Measurements from ENCODE around the gene NOS1. TPM values are rescaled to one million over a fixed set of nuclear protein-coding genes. Genes with fewer than 3 reads are reported as not detected.
"Not testable (repeated sequence)": the region's sequence is repeated elsewhere in the genome, so short reads cannot be mapped to it uniquely, and the experiment has no call there.

NOS1 gene
- total RNA-seq, 1 donor from 2014 or later = 0.21 TPM

DNA sequence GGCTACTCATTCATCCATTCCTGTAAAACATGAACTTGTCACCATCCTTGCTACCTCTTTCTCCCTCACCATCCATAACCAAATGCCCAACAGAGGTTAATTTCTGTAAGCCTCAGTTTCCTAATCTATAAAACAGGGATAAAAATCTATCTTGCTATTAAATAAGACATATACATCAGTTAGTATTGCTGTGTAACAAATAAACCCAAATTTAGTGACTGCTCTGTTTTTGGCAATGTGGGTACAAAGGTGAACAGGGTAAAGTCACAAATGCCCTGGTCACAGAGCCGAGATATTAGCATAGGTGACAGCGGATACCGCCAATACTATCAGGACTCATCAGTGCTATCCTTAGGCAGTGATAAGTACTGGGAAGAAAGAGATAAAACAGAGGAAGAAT lies 167.5 kb downstream of the NOS1 start:
- TF ChIP-seq, protein P1, sequence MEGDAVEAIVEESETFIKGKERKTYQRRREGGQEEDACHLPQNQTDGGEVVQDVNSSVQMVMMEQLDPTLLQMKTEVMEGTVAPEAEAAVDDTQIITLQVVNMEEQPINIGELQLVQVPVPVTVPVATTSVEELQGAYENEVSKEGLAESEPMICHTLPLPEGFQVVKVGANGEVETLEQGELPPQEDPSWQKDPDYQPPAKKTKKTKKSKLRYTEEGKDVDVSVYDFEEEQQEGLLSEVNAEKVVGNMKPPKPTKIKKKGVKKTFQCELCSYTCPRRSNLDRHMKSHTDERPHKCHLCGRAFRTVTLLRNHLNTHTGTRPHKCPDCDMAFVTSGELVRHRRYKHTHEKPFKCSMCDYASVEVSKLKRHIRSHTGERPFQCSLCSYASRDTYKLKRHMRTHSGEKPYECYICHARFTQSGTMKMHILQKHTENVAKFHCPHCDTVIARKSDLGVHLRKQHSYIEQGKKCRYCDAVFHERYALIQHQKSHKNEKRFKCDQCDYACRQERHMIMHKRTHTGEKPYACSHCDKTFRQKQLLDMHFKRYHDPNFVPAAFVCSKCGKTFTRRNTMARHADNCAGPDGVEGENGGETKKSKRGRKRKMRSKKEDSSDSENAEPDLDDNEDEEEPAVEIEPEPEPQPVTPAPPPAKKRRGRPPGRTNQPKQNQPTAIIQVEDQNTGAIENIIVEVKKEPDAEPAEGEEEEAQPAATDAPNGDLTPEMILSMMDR (IDR thresholded peaks at IDR 0.05) = no peak
- no peak for DNase-seq (ENCODE audit: low spot score in 2 of 2)
- H3K27me3 ChIP-seq = no peaks in the 10 kb centered on the region
- intact Hi-C loops (cut with DNase I) = no loop called here
- no peaks in the 10 kb centered on the region for H3K36me3 ChIP-seq
- H3K27ac ChIP-seq = no peak overlapping the region
- H3K4me1 ChIP-seq = no peaks in the 10 kb centered on the region
- H3K4me3 ChIP-seq = no peak overlapping the region
- H3K9me3 ChIP-seq = no peaks in the 10 kb centered on the region

DNA sequence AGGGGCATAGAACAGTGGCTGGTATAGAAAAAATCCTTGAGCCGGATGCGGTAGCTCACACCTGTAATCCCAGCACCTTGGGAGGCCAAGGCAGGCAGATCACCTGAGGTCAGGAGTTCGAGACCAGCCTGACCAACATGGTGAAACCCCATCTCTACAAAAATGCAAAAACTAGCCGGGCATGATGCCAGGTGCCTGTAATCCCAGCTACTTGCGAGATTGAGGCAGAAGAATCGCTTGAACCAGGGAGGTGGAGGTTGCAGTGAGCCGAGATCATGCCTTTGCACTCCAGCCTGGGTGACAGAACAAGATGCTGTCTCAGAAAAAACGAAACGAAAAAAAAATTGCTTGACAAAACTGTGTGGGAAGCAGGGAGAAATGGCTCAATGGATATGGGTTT lies 168.8 kb downstream of the NOS1 start:
- H3K27me3 ChIP-seq; H3K27ac ChIP-seq; DNase-seq (ENCODE audit: low spot score in 2 of 2); intact Hi-C loops (cut with DNase I); H3K9me3 ChIP-seq; H3K4me1 ChIP-seq; H3K36me3 ChIP-seq; H3K4me3 ChIP-seq: not testable (repeated sequence)

DNA sequence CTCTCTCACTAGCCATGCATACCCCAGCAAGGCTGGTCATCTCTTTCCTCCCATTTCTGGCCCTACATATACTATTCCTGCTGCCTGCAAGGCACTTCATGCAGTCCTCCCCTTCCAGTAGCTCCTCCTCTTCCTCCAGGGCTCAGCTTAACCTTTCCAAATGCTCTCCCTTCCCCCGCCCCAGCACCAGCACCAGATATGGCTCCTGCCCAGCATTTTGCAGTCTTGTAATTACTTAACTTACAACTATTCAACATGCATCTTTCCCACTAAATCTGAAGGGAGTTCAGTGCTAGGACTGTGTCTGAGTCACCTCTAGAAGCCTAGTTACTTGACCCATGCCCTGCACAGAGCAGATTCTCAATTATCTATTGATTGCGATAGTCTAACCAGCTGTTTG lies 169.4 kb downstream of the NOS1 start:
- no peaks in the 10 kb centered on the region for H3K9me3 ChIP-seq
- no peaks in the 10 kb centered on the region for H3K27me3 ChIP-seq
- H3K4me3 ChIP-seq = no peak overlapping the region
- no peak for DNase-seq (ENCODE audit: low spot score in 2 of 2)
- H3K27ac ChIP-seq = no peak overlapping the region
- H3K4me1 ChIP-seq = no peaks in the 10 kb centered on the region
- TF ChIP-seq, protein P1 (IDR thresholded peaks at IDR 0.05) = no peak
- no peaks in the 10 kb centered on the region for H3K36me3 ChIP-seq
- intact Hi-C loops (cut with DNase I) = no loop called here

DNA sequence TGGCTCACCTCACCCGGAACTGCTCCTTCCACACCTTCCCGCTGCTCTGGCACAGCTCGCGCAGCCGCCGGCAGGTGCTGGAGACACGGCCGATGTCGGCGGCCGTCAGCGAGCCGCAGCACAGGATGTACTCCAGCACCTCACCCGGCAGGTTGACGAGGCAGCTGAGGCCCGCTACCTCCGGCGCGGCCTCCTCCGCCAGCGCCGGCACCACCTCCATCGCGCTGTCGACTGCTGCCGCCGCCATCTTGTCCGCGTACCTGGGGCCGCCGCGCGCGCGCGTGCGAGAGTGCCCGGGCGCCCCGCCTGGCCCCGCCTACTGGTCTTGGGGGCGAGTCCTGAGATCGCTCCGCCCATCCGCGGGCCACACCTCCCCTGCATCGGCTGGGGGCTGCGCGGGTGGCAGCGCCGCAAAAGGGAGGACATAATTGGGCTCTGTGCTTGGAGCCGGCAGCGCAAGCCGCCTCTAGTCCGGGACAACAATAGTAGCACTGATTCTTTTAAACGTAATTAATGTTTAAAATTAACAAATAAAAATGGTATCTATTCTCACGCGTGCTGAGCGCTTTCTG lies 171.1 kb downstream of the NOS1 start, which contains the start of gene FBXO21:
Gene FBXO21, minus strand, starts transcription at position 261 of the 572 bp plus-strand sequence. Its CDS starts 14 bp downstream, at position 247.
- Histone ChIP-seq H3K9me3 (no peaks in the 10 kb centered on the region), H3K36me3 (peaks cover 4 to 17% of the 10 kb centered on the region in 2 donors), H3K27ac (peak within 1 kb of the TSS; percentile 78 to 81), H3K4me3 (peak within 1 kb of the TSS; percentile 88 to 91), H3K4me1 (no peaks in the 10 kb centered on the region), H3K27me3 (no peaks in the 10 kb centered on the region)
- intact Hi-C loops (cut with DNase I) = no loop called here
- TF ChIP-seq, protein P1 (IDR thresholded peaks at IDR 0.05) = no peak
- peak; percentile 66 to 95 for DNase-seq (ENCODE audit: low spot score in 2 of 2)

DNA sequence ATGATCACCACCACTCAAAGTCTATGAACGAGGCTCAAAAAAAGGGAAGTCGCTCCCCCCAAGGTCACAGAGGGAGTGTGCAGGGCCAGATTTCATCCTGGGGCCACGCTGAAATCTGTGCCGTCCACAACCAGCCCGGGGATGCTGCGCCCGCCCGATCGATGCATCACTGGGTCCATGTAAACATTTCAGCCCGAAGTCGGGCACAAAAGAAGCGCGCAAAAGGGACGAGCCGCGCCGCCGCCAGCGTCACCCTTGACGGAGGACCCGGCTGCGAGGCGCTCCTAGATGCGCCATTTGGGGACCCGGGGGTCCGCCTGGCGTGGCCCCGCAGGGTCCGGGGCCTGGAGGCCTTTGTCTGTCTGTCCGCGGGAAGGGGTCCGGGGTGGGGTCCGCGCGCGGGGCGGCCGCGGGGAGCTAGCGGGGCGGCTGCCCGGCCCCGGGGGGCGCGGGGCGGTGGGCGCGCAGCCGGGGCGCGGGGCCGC lies 171.7 kb downstream of the NOS1 start:
- no peak for DNase-seq (ENCODE audit: low spot score in 2 of 2)
- TF ChIP-seq, protein P1 (IDR thresholded peaks at IDR 0.05) = no peak
- Histone ChIP-seq H3K27ac (peak overlapping the region; percentile 78 to 81), H3K9me3 (no peaks in the 10 kb centered on the region), H3K27me3 (no peaks in the 10 kb centered on the region), H3K4me1 (no peaks in the 10 kb centered on the region), H3K36me3 (peaks cover 9 to 20% of the 10 kb centered on the region in 2 donors), H3K4me3 (peak overlapping the region; percentile 88 to 91)
- intact Hi-C loops (cut with DNase I) = loop anchor here (10.0 kb wide), 1 partner anchor 455 kb away; the partner anchor contains the start of genes RNFT2 and SPRING1

DNA sequence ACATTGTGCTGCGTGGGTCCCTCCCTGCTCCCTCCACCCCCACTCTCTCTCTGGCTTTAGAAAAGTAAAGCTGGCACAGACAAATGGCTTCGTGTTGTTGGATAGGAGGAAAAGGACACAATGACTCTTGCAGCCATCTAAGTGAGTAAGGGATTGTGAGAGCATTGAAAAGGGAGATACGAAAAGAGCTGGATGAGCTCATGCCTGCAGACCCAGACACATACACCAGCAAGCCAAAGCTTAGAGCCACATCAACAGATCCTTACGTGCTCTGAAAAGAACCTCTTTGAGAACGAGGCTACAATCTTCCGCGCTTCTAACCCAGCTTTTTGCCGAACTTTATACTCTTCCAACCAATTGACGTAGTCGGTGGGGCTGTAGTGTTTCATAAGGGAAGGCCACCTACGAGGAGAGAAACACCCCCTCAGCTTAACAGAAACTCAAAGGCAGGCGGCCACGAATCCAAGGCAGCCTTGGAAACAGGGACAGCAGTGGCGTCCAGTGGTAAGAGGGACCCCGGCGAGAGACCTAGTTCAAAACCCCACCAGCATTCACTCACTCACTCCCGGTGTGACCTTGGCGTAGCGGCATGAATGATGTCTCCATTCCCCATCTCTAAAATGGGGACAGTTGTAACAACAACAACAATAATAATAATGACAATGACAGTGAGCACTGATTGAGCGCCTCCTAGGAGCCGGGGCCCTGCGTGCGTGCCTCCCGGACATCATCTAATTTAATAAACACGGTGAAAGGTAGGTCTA lies 172.3 kb downstream of the NOS1 start:
- peaks cover 15 to 26% of the 10 kb centered on the region in 2 donors for H3K36me3 ChIP-seq
- H3K9me3 ChIP-seq = no peaks in the 10 kb centered on the region
- H3K4me3 ChIP-seq = peak overlapping the region; percentile 88 to 91
- TF ChIP-seq, protein P1 (IDR thresholded peaks at IDR 0.05) = no peak
- H3K27me3 ChIP-seq = no peaks in the 10 kb centered on the region
- no peak for DNase-seq (ENCODE audit: low spot score in 2 of 2)
- H3K4me1 ChIP-seq = no peaks in the 10 kb centered on the region
- H3K27ac ChIP-seq = peak overlapping the region; percentile 78 to 81
- intact Hi-C loops (cut with DNase I) = loop anchor here (10.0 kb wide), 1 partner anchor 454 kb away; the partner anchor contains the start of genes RNFT2 and SPRING1

All from ascending aorta (tissue), 2 donors.